Posterior vena cava (tissue), 2 donors: ENCODE results near the gene BBS10. TPM values are rescaled to one million over a fixed set of nuclear protein-coding genes. Genes with fewer than 3 reads are reported as not detected.
A peak's percentile ranks its signal among the peaks of the same experiment; 100 is the strongest.
"Not testable (repeated sequence)": the region's sequence is repeated elsewhere in the genome, so short reads cannot be mapped to it uniquely, and the experiment has no call there.

Source experiments
- DNase-seq: peaks from one replicate; pipeline ENCODE4 v3.0.0-alpha.2; 2020; ENCODE audit warnings: low spot score
- intact Hi-C, 2 donors: fragments of 100-400 bp; cut with DNase I; formaldehyde crosslinking; loops; one replicate each; pipeline versions ENCODE4 v1.14.1 to v1.14.2; 2022 to 2023
- long read RNA-seq, 2 donors: library from polyadenylated mRNA; unstranded; transcript quantifications; one replicate each; pipeline ENCODE4 v2.0.0, GENCODE V29; 2020 to 2021
- total RNA-seq, 2 donors: library from RNA; stranded (reverse); fragmentation: NEBNext Ultra II Directional; extraction: Animal tissue kit (Norgen Biotek cat#: 25700); gene quantifications; one replicate each; pipeline ENCODE4 v1.2.1, GENCODE V29; 2021
- donor health status: DM: yes; HTN: yes; CAD: no.
- donor health status: DM: yes; HTN: yes; CAD: no.

BBS10 gene
- total RNA-seq, result 1 to 10 TPM; 9.1 to 9.8 TPM
- long read RNA-seq, donor 1, partial matches to known transcripts, result 0 of 4 reads
- long read RNA-seq, donor 1, other reads (novel, unspliced or antisense), result 2 of 4 reads
- long read RNA-seq, donor 2, partial matches to known transcripts, result 0 of 2 reads
- long read RNA-seq, donor 2, other reads (novel, unspliced or antisense), result 2 of 2 reads

DNA sequence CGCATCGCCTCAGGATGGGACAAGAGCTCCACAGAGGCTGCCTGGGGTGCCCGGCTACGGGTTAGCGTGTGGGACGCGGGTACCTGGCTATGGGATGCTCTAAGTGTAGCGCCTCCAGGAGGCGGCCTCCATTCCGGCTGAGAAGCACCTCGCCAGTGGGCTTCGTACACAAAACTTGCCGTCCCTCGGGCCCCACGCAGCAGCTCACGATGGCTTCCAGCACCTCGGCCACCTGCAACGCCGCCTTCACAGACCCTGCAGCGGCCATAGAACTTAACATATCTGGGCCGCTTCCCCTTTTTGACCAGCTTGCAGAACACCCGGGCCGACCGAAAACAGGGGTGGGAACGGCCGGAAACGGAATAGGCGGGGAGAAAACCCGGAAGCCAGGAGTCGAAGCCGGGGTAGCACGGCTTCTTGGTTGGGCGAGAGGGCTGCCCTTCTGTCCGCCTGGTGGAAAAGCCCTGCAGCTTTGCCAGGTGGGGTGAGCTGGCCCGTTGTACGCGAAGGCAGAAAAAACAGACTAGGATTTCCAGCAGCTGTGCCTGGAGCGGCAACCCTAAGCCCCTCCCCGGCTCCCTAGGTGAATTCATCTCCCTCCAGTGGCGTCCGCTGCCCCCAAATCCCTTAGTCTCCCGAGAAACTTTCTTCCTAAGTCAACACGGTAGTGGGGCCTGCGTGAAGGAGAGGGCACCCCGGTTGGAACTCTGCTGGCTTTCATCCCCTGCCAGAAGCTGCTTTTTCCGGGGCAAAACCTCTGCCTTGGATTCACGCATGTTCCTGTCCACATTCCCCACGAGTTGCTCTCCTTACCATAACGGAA, at the start of gene BBS10:
BBS10 (minus strand) TSS at position 337 of the 823 bp plus-strand sequence; CDS start at position 280, 57 bp downstream.
- peak; percentile 96 for DNase-seq
- intact Hi-C loops, result loop anchor here in 1 of 2 donors (5.0 kb wide), 1 partner anchor 209 kb away; the partner anchor contains the start of gene OSBPL8

DNA sequence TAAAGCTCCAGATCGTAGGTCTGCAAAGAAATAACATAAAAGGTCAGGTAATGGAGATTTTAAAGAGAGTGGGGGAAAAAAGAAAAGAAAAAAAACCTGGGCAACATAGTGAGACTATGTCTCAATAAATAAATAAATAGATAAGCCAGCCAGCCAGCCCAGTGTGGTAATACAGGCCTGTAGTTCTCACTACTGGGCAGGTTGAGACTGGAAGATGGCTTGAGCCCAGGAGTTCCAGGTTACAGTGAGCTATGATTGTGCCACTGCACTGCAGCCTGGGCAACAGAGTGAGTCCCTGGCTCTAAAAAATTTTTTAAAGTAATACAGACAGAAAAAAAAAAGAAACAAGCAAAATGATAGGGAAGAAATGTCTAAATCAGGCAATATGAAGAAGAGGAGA, 43.2 kb upstream of the BBS10 start:
- DNase-seq, result no peak
- intact Hi-C loops, result no loop called here

DNA sequence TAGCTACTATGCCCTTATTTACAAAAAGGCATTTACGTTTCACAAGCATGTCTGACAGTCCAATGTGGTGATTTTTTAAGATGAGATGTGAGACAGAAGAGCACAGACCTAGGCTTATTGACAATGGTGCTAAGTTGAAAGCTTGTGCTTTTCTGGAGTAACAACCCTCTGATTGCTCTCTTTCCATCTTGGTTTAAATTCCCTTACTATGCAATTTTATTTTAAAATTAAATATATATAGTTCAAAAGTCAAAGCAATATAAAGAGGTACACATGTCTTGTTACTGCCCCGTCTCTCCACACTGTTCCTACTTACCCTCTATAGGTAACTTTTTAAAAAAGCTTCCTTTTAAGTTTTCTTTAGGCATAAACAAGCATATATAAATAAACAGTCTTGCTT, 39.4 kb upstream of the BBS10 start:
- no peak for DNase-seq
- intact Hi-C loops, result no loop called here

DNA sequence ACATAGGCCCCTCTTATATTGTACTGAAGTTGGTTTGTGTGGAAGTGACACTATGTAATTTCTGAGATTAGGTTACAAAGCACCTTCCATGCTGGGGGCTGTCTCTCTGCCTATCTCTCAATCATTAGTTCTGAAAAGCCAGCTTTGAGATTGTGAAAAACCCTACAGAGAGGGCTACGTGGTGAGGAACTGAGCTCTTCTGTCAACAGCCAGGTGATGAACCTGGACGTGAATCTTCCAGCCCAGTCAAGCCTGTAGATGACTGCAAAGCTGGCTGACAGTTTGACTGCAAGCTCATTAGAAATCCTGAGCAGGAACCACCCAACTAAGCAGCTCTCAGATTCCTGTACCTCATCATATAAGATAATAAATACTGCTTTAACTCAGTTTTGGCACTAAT, 36.3 kb upstream of the BBS10 start:
- intact Hi-C loops, result loop anchor here in 1 of 2 donors (5.0 kb wide), 1 partner anchor 568 kb away; no protein-coding TSS in a partner anchor
- DNase-seq, result no peak

DNA sequence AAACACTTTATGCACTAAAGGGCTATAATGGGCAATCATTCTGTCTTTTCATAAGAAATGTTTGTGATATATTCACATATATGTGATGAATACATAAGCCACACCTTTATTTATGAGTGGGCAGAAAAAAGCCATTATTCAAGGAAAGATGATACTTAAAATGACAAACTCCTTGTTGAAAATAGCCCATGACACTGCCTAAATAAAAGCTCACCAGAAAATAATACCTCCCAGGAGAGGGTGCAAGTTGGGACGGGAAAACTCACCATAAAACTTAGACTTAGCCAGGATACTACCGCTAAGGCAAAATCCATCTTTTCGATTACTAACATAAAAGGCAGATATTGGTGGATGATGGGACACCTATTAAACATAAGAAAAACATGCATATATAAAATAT, 35.8 kb upstream of the BBS10 start:
- no peak for DNase-seq
- intact Hi-C loops, result loop anchor here in 1 of 2 donors (5.0 kb wide), 1 partner anchor 568 kb away; no protein-coding TSS in a partner anchor

DNA sequence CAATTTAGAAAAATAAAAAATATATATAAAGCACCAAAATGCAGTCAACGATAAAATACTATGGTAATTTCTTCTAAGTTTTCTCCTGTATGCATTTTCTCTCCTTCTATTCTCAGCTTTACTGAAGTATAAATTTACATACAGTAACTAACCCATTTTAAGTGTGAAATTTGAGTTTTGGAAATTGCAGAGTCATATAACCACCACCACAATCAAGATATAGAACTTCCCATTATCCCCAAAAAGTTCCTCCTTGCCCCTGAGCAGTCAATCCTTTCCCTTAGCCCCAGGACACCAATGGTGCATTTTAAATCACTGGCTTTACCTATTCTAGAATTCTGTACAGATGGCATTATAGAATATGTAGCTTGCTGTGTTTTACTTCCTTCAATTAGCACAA, 31.0 kb upstream of the BBS10 start:
- intact Hi-C loops, result no loop called here
- no peak for DNase-seq

DNA sequence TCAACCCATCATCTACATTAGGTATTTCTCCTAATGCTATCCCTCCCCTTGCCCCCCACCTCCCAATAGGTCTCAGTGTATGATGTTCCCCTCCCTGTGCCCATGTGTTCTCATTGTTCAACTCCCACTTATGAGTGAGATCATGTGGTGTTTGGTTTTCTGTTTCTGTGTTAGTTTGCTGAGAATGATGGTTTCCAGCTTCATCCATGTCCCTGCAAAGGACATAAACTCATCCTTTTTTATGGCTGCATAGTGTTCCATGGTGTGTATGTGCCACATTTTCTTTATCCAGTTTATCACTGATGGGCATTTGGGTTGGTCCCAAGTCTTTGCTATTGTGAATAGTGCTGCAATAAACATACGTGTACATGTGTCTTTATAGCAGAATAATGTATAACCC, 28.7 kb upstream of the BBS10 start:
- DNase-seq, intact Hi-C loops: not testable (repeated sequence)

DNA sequence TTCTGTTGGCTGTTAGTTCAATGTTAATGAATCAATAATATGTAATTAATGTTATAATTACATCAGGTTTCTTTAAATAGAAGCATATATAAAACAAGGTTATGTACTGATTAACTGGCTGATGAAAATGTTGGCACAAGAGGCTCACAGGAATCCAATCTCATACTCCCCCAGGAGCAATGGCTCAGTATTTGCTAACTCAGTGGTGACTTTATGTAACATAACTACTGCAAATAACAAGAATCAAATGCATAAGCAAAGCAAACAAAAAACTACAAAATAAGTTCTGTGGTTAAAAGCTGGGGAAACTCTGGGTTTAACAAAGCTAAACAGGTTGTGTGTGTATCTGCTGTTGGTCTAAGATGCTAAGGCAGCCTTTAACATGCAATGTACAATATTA, 27.7 kb upstream of the BBS10 start:
- intact Hi-C loops, result no loop called here
- DNase-seq, result no peak

DNA sequence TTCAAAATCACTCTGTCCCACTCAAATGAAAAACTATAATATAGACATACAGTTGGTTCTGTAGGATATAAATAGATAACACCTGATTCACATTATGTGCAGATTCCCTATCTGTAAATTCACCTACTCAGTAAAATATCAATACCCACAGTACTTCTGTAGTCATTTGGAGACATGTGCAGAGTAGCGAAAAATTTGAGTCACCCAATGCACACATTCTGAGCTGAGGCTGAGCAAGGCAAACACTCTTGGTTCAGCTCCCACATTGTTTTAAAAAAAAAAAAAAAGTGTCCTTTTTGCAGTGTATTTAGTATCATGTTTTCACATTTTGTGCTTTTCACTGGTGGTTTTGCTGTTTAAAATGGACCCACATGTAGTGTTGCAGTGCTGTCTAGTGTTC, 27.3 kb upstream of the BBS10 start:
- no peak for DNase-seq
- intact Hi-C loops, result no loop called here

DNA sequence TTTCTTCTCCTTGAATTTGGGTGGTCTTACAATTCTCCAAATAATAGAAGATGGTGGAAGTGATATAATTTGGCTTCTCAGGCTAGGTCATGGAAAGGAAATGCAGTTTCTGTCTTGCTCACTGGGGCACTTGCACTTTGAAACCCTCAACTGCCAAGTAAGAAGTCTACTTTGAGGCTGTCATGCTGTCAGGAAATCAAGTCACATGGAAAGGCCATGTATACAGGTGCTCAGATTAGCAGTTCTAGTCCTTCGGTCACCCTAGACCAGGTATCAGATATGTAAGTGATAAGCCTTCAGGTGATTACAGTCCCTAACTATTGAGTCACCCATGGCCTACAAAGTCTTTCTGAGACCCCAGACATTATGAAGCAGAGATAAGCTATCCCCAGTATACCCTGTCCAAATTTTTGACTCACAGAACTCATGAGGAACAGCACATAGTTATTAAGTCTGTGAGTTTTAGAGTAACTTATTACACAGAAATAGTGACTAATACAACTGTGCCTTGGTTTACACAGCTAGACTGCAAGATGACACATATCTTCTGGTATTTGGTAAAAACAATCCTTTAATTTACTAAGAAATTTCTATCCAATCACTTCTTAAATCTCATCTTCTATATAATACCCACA, 26.3 kb upstream of the BBS10 start:
- intact Hi-C loops, result no loop called here
- no peak for DNase-seq

DNA sequence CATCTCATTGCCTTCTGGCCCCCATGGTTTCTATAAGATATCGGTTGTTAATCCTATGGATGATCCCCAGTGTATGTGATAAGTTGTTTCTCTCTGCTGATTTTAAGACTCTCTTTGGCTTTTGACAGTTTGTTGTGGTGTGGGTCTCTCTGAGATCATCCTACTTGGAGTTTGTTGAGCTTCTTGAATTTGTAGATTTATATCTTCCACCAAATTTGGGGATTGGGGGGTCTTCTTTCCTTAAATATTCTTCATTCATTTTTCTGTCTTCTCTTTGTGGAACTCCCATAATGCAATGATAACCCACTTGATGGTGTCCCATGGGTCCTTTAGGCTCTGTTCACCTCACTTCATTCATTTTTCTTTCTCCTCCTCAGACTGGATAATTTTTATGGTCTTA, 20.0 kb upstream of the BBS10 start:
- no peak for DNase-seq
- intact Hi-C loops, result no loop called here

DNA sequence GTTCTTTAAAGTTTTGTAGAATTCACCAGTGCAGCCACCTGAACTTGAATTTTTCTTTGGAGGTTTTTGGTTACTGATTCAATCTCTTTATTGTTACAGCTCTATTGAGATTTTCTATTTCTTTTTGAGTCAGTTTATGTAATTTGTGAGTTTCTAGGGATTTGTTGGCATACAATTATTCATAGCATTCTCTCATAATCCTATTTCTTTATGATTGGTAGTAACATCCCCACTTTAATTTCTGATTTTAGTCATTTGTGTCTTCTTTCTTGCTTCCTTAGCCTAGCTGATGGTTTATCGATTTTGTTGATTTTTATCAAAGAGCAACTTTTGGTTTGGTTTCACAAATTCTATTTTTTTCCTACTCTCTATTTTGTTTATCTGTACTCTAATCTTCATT, 17.9 kb upstream of the BBS10 start:
- intact Hi-C loops, result no loop called here
- no peak for DNase-seq

DNA sequence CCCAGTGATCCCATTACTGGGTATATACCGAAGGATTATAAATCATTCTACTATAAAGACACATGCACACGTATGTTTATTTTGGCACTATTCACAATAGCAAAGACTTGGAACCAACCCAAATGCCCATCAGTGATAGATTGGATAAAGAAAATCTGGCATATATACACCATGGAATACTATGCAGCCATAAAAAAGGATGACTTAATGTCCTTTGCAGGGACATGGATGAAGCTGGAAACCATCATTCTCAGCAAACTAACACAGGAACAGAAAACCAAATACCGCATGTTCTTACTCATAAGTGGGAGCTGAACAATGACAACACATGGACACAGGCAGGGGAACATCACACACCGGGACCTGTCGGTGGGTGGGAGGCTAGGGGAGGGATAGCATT, 15.9 kb upstream of the BBS10 start:
- DNase-seq, intact Hi-C loops: not testable (repeated sequence)

DNA sequence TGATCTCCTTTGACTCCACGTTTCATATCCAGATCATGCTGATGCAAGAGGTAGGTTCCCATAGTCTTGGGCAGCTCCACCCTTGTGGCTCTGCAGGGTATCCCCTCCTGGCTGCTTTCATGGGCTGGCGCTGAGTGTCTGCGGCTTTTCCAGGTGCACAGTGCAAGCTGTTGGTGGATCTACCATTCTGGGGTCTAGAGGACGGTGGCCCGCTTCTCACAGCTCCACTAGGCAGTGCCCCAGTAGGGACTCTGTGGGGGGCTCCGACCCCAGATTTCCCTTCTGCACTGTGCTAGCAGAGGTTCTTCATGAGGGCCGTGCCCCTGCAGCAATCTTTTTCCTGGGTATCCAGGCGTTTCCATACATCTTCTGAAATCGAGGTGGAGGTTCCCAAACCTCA, 12.1 kb upstream of the BBS10 start:
- intact Hi-C loops, result no loop called here
- DNase-seq, result no peak

DNA sequence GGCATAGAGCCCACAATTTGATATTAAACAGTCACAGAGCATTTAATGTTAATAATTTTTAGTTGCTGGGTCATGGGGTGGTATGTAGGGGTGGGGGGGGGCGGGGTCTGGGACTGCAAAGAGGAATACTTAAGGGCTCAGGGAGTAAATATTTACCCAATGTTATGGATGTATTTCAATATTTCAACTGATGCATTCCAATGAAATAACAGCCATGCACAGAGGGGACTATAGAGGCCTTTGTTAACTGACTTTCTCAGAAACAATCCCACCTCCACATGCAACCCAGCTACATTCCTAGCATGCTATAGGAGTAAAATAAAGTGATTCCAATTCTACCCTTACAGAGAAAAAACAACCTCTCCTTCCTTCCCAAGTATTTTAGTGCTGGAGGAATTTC, 7.9 kb upstream of the BBS10 start:
- intact Hi-C loops, result no loop called here
- DNase-seq, result no peak

DNA sequence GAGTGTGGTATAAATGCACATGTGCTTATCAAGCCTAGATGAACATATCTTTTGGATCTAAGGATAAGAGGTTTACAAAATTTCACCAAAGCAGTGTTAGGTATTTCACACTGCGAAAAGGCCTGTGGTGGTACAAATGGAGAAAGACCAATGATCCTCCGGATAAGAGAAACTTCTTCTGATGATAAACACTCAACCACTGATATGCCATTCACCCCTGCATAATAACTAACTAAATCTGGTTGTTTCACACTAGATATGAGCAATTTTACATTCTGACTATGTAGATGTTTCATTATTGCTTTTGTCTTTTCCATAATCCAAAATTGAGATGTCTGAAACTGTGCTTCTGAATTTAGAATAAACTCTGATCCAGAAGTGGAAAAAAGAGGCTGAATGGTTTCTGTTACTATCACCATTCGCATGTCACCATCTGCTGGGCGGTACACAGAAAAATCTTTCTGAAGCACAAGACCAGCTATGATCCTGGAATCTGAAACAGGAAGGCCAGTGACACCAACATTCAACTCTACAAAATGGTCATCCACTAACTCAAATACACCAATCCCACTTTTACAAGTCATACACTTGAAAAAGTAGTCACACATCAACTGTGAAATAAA, 1.3 kb downstream of the BBS10 start:
- intact Hi-C loops, result loop anchor here (2.0 to 5.0 kb wide), 2 partner anchors 78 to 210 kb away; partner anchors contain the start of gene OSBPL8 (in 1 of the 2)
- DNase-seq, result no peak

DNA sequence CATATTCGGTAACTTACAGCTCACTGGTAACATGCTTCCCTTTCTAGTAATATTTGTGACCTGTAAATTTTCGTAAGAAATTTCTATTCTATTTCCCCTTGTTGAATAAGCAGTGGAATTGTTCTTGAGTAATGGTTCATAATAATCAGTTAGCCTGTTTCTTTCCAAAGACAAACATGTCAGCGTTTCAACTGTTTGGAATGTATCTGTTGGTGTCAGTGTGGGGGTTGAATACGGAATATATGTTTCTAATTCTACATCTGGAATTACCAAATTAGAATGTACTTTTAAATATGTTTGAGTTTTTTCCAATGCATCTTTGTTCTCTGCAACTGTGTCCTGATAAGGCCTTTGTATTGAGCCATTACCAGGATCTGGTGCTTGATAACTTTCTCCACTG, 2.0 kb downstream of the BBS10 start:
- DNase-seq, result no peak
- intact Hi-C loops, result loop anchor here (2.0 to 5.0 kb wide), 2 partner anchors 77 to 211 kb away; partner anchors contain the start of gene OSBPL8 (in 1 of the 2)

DNA sequence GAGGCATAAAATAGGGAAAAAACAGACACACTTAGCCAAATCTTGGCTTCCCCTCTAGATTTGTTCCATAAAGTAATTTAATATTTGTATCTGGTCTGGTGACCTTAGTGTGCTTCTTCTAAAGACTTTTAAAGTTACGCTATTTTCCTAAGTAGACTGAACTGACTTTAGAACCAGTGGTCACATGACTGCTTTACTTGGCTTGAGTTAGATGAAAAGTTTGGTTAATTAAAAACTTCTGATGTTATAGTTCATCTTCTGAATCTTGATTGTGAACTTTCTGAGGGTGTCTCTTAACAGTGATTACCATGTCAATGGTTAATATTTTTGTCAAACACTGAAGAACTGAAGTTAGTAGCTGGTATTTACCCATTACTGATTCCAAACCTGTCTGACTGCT, 2.6 kb downstream of the BBS10 start:
- no peak for DNase-seq
- intact Hi-C loops, result loop anchor here in 1 of 2 donors (5.0 kb wide), 1 partner anchor 212 kb away; the partner anchor contains the start of gene OSBPL8

DNA sequence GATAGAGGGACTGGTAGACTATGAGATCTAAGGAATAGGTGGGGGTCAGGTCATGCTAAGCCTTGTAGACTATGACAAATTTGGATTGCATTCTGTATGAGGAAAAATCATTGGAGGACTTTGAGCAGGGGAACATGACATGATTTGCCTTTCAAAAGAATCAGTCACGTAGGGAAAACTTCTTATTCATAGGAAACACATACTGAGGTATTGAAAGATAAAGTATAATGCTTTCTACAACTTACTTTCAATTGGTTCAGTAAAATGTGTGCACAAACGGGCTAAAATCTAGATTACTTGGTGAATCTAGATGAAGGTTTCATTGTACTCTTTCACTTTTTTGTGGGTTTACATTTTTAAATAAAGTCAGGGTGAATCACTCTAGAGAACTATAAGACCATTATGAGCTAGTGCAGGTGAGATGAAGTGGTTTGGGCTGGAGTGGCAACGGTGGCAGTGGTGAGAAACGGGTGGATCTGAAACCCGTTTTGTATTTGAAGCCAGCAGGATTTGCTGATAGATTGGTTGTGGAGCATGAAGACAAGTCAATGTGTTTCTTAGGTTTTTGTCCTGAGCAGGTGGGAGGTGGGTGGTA, 6.7 kb downstream of the BBS10 start:
- intact Hi-C loops, result no loop called here
- no peak for DNase-seq
